ENCODE results near the gene DLG2. TPM values are rescaled to one million over a fixed set of nuclear protein-coding genes. Genes with fewer than 3 reads are reported as not detected.

Gene DLG2
- total and polyA plus RNA-seq, 2 donors (not counting 3 experiments of a cell fraction or from before 2014, with no cell fraction given): 0.15 to 1.1 TPM

- H3K79me2 ChIP-seq (ENCODE audit: control insufficient read depth, insufficient read depth, low read length): no peaks in the 10 kb centered on the region
- FAIRE-seq (no peak), DNase-seq (ENCODE audit: low read depth, low spot score) (no peak)
- dilution Hi-C loops (cut with MboI; ENCODE audit: extremely low pct_ligation_motif_present, low sequenced_read_pairs): no loop called here
- H3K4me2 ChIP-seq (ENCODE audit: insufficient read depth, low read length): no peak overlapping the region
- H3K9me1 ChIP-seq (replicated peaks; ENCODE audit: control insufficient read depth, extremely low read depth, insufficient read depth, low read length): no peaks in the 10 kb centered on the region
- H3K4me3 ChIP-seq (replicated peaks in 1 of 3; ENCODE audit: insufficient read depth in 1 of 3, low read depth in 1 of 3, low read length in 3 of 3): no peak overlapping the region
- TF ChIP-seq JUN (IDR thresholded peaks at IDR 0.05; ENCODE audit: borderline replicate concordance, insufficient read depth, insufficient read length, low read depth): no peak
- TF ChIP-seq MYC (IDR thresholded peaks at IDR 0.05; ENCODE audit: low read depth, low read length): no peak
- no peak for TF ChIP-seq CTCF (IDR thresholded peaks at IDR 0.05; ENCODE audit: extremely low read depth in 1 of 2, insufficient read depth in 1 of 2, low read depth in 1 of 2, low read length in 2 of 2)
- no peak for TF ChIP-seq EZH2 (IDR thresholded peaks at IDR 0.05; ENCODE audit: borderline replicate concordance, low read depth, low read length, severe bottlenecking)
- no peak for TF ChIP-seq FOS (IDR thresholded peaks at IDR 0.05; ENCODE audit: borderline replicate concordance, insufficient read depth, low read length)
- TF ChIP-seq MAX (IDR thresholded peaks at IDR 0.05; ENCODE audit: insufficient read depth, insufficient read length): no peak
- TF ChIP-seq GATA2 (IDR thresholded peaks at IDR 0.05; ENCODE audit: insufficient read depth, insufficient read length, low read depth, low read length): no peak
- no peak for TF ChIP-seq POLR2AphosphoS5 (IDR thresholded peaks at IDR 0.05; ENCODE audit: insufficient read depth, low read depth, low read length)
- TF ChIP-seq POLR2A (IDR thresholded peaks at IDR 0.05; ENCODE audit: low read depth, low read length): no peak
- CTCF ChIA-PET: interaction anchor here (0.6 kb wide), 1 partner anchor 889 kb away, joined by 3 read pairs; no protein-coding TSS in a partner anchor
- H2AFZ ChIP-seq (ENCODE audit: low read depth, low read length): no peak overlapping the region
- POLR2A ChIA-PET: no interaction called here
- H3K27me3 ChIP-seq (ENCODE audit: control insufficient read depth in 2 of 2, insufficient read depth in 2 of 2, low read length in 2 of 2): no peaks in the 10 kb centered on the region
- H3K9me3 ChIP-seq (replicated peaks; ENCODE audit: control insufficient read depth, insufficient read depth, low read length): peaks cover 7% of the 10 kb centered on the region
- no peak overlapping the region for H3K9ac ChIP-seq (replicated peaks; ENCODE audit: extremely low read depth, insufficient read depth, low read length)
- no peaks in the 10 kb centered on the region for H3K36me3 ChIP-seq (ENCODE audit: control insufficient read depth in 2 of 2, extremely low read depth in 1 of 2, insufficient read depth in 2 of 2, low read length in 2 of 2)
- intact Hi-C loops (cut with micrococcal nuclease): no loop called here
- no peaks in the 10 kb centered on the region for H4K20me1 ChIP-seq (replicated peaks; ENCODE audit: control insufficient read depth, extremely low read depth, insufficient read depth, low read length)
- H3K27ac ChIP-seq (ENCODE audit: insufficient read depth, low read depth, low read length): no peak overlapping the region
- H3K4me1 ChIP-seq (ENCODE audit: control insufficient read depth, extremely low read depth, insufficient read depth, low read length): no peaks in the 10 kb centered on the region
- no TSS peak for BruUV-seq (replicated peaks)
These were observed 327.7 kb downstream of the DLG2 start for GRCh38 chr11:85299258-85299942.
